A673 (cell line): ENCODE measurements around the gene TMPRSS6.

Experiments used
- CTCF ChIP-seq: fragments of 300-800, 200-600 bp; sonication (generic); conservative IDR thresholded peaks from 2 replicates; pipeline ENCODE4 v1.5.1; 2017; ENCODE audit warnings: low read depth, mild to moderate bottlenecking, antibody characterized with exemption, low read length, moderate library complexity, mixed read lengths
- EZH2 ChIP-seq: fragments of 200-600 bp; sonication (generic); IDR thresholded peaks from 2 replicates; pipeline ENCODE4 v1.6.1; 2017; ENCODE audit warnings: borderline replicate concordance, low read depth, mild to moderate bottlenecking, mixed read lengths, antibody characterized with exemption, low read length; ENCODE audit not compliant: poor library complexity, severe bottlenecking

DNA sequence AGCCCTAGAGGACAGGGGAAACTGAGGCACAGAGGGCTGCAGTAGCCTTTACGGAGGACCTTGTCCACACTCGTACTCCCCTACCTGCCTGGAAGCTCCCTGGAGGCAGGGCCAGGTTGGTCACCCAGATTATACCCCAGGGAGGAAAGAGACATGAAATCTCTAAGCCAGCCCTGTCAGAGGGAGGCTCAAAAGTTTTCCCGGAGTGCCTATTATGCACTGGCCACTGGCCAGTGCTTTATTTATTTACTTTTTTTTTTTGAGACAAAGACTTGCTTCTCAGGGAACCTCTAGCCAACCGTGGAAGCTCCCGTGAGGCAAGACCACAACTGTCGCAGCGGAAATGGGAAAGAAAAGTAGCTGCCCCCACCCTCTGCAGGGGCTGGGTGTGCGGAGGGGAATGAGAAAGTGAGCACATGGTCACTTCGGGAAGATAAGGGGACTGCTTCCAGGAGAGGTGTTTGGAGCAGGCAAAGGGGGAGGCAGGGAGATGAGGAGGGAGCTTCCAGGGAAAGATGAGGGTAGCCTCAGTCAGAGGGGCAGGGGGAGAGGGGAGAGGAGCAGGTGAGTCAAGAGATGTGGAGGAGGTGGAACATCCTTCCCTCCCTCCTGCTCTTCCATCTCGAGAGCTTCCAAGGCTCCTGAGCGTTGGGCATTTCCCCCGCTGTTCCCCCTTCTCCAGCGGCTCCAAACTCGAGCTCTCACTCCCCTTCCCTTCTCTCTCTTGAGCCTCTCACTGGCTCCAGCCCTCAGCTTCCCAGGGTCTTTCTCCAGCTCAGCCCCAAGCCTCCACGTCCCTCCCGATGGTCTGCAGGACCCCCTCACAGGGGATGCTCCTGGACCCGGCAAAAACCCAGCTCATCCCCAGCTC lies 35.9 kb upstream of the TMPRSS6 start:
- TF ChIP-seq CTCF (no peak), EZH2 (no peak)
